ENCODE data around the gene GSTT4. TPM values are rescaled to one million over a fixed set of nuclear protein-coding genes. Genes with fewer than 3 reads are reported as not detected.

The GSTT4 gene
- total RNA-seq, 1 experiment from 2014 or later = not detected

- Mint-ChIP-seq H3K36me3 (ENCODE audit: insufficient read depth in 1 of 3, low read depth in 3 of 3) (peaks cover 0 to 5% (median 0%) of the 10 kb centered on the region in 3 experiments; a peak in 2 of 7 replicates), H3K4me3 (no peak overlapping the region), H3K9me3 (peaks cover 0 to 3% of the 10 kb centered on the region in 2 experiments; a peak in 3 of 5 replicates), H3K4me1 (peaks cover 3 to 12% of the 10 kb centered on the region in 2 experiments; a peak in 3 of 4 replicates), H3K27ac (no peak overlapping the region), H3K27me3 (ENCODE audit: low read depth) (no peaks in the 10 kb centered on the region)
- H3K4me1 ChIP-seq (ENCODE audit: insufficient read depth, low read length) = no peaks in the 10 kb centered on the region
- no peaks in the 10 kb centered on the region for H3K9me3 ChIP-seq (ENCODE audit: control insufficient read depth, low read depth, low read length)
- H3K4me2 ChIP-seq (ENCODE audit: insufficient read depth, insufficient read length, low read length) = no peak overlapping the region
- no peak overlapping the region for H3K4ac ChIP-seq (ENCODE audit: low read depth, low read length)
- no peak overlapping the region for H2BK120ac ChIP-seq (ENCODE audit: low read depth, low read length, poor library complexity, severe bottlenecking)
- no peak overlapping the region for H2BK20ac ChIP-seq (ENCODE audit: low read depth, low read length, poor library complexity, severe bottlenecking)
- no peak overlapping the region for H3K9ac ChIP-seq (ENCODE audit: extremely low read depth, insufficient read length, low read length)
- no peaks in the 10 kb centered on the region for H4K20me1 ChIP-seq (ENCODE audit: control insufficient read depth, insufficient read depth, insufficient read length)
- H3K79me2 ChIP-seq (ENCODE audit: insufficient read depth, low read length) = peaks cover 5% of the 10 kb centered on the region; the same call in 1 of the 2 replicates
- no peak overlapping the region for H2BK5ac ChIP-seq (ENCODE audit: insufficient read length, low read length)
- H2BK12ac ChIP-seq (ENCODE audit: insufficient read length, low read depth, low read length) = no peak overlapping the region
- WGBS (ENCODE audit: extremely low coverage, insufficient read length, low lambda C conversion rate) = no CpG with 5 or more reads among the region's 3 CpGs
- H3K23me2 ChIP-seq (ENCODE audit: insufficient read length, low read depth, low read length, poor library complexity, severe bottlenecking) = no peaks in the 10 kb centered on the region
- no peaks in the 10 kb centered on the region for H3K27me3 ChIP-seq (ENCODE audit: insufficient read depth, low read length)
- DNase-seq = no peak
- H4K8ac ChIP-seq (replicated peaks; ENCODE audit: insufficient read length, low read depth, low read length) = no peak overlapping the region
- H3K56ac ChIP-seq (ENCODE audit: insufficient read length, low read depth, low read length) = no peak overlapping the region
- no peak overlapping the region for H3K14ac ChIP-seq (ENCODE audit: insufficient read depth, low read length)
- H3K18ac ChIP-seq (ENCODE audit: insufficient read length, low read depth, low read length) = no peak overlapping the region
- H3K27ac ChIP-seq (ENCODE audit: insufficient read length, low read depth, low read length) = no peak overlapping the region
- no peak overlapping the region for H4K91ac ChIP-seq (ENCODE audit: insufficient read length, low read depth, low read length)
- H2AFZ ChIP-seq (ENCODE audit: low read length) = no peak overlapping the region
- no peak overlapping the region for H3K23ac ChIP-seq (ENCODE audit: insufficient read length, low read depth, low read length)
- no peak for TF ChIP-seq CTCF (conservative IDR thresholded peaks at IDR 0.05)
- H2BK15ac ChIP-seq (ENCODE audit: low read depth, low read length) = no peak overlapping the region
- no peak overlapping the region for H2AK5ac ChIP-seq (ENCODE audit: insufficient read length, low read length)
- no peaks in the 10 kb centered on the region for H3K79me1 ChIP-seq (ENCODE audit: insufficient read depth, low read depth, low read length, poor library complexity, severe bottlenecking)
- no peak overlapping the region for H3T11ph ChIP-seq (ENCODE audit: low read length)
- H4K5ac ChIP-seq (ENCODE audit: insufficient read length, low read depth, low read length) = no peak overlapping the region
Measured at GRCh38 chr22:24024354-24024753, 19.1 kb upstream of the GSTT4 start.
